ENCODE measurements around the gene KCND3. TPM values are rescaled to one million over a fixed set of nuclear protein-coding genes. Genes with fewer than 3 reads are reported as not detected.

KCND3 gene
- total RNA-seq, 4 donors from 2014 or later: 1.0 to 6.9 (median 3.9) TPM

DNA sequence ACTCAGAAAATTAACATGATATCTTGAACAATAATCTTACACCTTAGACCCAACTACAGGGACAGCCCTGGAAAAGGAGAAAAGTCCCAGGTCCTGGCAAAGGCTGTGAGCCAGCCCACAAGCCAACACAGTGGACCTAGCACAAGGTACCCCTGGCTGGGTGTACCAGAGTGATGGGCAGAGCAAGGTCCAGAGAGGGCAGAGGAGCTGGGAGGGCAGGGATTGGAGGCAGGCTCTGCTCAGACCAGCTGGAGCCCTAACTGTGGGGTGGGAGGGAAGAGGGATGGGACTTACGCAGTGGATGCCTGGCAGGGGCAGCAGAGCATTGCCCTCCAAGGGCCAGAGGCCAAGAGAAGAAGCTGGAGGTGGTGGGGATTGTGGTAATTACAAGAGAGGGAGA, 101.6 kb downstream of the KCND3 start:
- Histone ChIP-seq H3K4me1 (no peaks in the 10 kb centered on the region), H3K27me3 (no peaks in the 10 kb centered on the region), H3K4me3 (no peak overlapping the region), H3K9me3 (no peaks in the 10 kb centered on the region), H3K36me3 (no peaks in the 10 kb centered on the region), H3K27ac (no peak overlapping the region)
- no peak for DNase-seq (ENCODE audit: low spot score in 2 of 2)
- 67 to 70% methylated on average over 1 of the region's 1 CpG for WGBS, 2 donors
- no peak for TF ChIP-seq POLR2A (IDR thresholded peaks at IDR 0.05)
- TF ChIP-seq, protein P1, sequence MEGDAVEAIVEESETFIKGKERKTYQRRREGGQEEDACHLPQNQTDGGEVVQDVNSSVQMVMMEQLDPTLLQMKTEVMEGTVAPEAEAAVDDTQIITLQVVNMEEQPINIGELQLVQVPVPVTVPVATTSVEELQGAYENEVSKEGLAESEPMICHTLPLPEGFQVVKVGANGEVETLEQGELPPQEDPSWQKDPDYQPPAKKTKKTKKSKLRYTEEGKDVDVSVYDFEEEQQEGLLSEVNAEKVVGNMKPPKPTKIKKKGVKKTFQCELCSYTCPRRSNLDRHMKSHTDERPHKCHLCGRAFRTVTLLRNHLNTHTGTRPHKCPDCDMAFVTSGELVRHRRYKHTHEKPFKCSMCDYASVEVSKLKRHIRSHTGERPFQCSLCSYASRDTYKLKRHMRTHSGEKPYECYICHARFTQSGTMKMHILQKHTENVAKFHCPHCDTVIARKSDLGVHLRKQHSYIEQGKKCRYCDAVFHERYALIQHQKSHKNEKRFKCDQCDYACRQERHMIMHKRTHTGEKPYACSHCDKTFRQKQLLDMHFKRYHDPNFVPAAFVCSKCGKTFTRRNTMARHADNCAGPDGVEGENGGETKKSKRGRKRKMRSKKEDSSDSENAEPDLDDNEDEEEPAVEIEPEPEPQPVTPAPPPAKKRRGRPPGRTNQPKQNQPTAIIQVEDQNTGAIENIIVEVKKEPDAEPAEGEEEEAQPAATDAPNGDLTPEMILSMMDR (IDR thresholded peaks at IDR 0.05): no peak
- TF ChIP-seq EP300 (IDR thresholded peaks at IDR 0.05): no peak

DNA sequence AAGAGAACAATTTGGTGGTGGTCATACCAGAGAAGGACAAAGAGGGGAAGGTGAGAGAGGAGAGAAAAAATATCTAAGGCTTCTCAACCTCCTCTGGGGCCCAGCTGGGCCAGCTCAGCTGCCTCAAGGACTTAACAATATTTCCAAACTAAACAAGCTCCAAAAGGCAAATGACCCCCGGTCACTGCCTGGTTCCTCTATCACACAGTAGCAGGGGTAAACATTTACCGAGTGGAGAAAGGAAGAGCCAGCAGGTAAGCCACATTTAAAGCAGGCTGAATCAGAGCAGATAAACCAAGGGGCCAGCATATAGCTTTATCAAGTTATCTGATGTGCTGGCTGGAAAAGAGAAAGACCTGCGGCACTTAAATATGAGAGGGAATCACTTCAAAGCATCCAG, 102.1 kb downstream of the KCND3 start:
- TF ChIP-seq, protein P1 (IDR thresholded peaks at IDR 0.05): no peak
- WGBS, 2 donors: 73 to 75% methylated on average over 3 of the region's 3 CpGs
- Histone ChIP-seq H3K4me3 (no peak overlapping the region), H3K4me1 (no peaks in the 10 kb centered on the region), H3K36me3 (no peaks in the 10 kb centered on the region), H3K9me3 (no peaks in the 10 kb centered on the region), H3K27me3 (no peaks in the 10 kb centered on the region), H3K27ac (no peak overlapping the region)
- DNase-seq (ENCODE audit: low spot score in 2 of 2): no peak

DNA sequence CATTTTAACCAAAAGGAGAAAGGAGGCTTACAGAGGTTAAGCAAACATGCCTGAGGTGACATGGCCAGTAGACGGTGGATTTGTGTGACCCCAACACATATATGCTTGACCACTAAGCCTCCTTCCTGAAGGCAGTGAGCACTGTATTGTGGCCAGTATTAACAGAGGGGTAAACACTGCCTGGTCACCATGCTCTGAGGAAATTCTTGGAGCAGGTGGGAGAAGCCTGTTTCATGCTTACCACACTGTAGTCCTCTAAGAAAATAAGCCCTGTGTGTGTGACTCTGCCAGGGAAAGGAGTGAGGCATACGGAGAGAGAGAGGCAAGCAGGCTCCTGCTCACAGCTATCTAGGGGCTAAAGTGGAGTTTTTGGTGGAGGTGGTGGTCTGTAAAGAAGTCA, 102.7 kb downstream of the KCND3 start:
- no peaks in the 10 kb centered on the region for H3K9me3 ChIP-seq
- H3K27ac ChIP-seq: no peak overlapping the region
- no peak overlapping the region for H3K4me3 ChIP-seq
- TF ChIP-seq, protein P1 (IDR thresholded peaks at IDR 0.05): no peak
- TF ChIP-seq POLR2A (IDR thresholded peaks at IDR 0.05) (no peak), EP300 (IDR thresholded peaks at IDR 0.05) (no peak)
- H3K36me3 ChIP-seq: no peaks in the 10 kb centered on the region
- no peaks in the 10 kb centered on the region for H3K4me1 ChIP-seq
- WGBS, 2 donors: 42 to 46% methylated on average over 2 of the region's 2 CpGs
- DNase-seq (ENCODE audit: low spot score in 2 of 2): no peak
- H3K27me3 ChIP-seq: no peaks in the 10 kb centered on the region

DNA sequence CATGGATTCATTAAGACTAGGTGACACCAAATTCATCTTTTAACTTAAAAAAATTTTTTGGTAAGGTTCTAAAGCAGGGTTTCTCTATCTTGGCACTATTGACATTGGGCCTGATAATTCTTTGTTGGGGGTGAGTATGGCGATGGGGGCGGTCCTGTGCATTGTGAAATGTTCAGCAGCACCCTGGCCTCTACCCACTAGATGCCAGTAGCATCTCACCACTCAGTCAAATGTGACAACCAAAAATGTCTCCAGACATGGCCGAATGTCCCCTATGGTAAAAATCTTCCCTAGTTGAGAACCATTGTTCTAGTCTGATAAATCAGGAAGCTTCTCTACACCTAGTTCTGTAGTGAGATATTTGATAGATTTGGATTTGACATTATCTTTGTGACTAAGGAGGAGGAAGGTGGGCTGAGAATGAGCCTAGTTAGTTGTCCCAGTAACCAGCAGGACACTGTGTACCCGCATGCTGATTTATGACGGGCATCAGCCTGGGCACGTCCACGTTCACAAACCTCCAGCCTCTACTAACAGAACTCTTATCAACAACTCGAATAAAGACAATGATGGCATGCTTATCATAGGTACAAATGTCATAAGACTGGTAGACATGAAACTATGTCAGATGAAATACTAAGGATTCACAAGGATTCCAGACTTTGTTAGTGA, 104.6 kb downstream of the KCND3 start:
- H3K36me3 ChIP-seq: no peaks in the 10 kb centered on the region
- H3K4me1 ChIP-seq: no peaks in the 10 kb centered on the region
- no peak for TF ChIP-seq EP300 (IDR thresholded peaks at IDR 0.05)
- no peak for TF ChIP-seq POLR2A (IDR thresholded peaks at IDR 0.05)
- TF ChIP-seq, protein P1 (IDR thresholded peaks at IDR 0.05): no peak
- DNase-seq (ENCODE audit: low spot score in 2 of 2): no peak
- no peaks in the 10 kb centered on the region for H3K27me3 ChIP-seq
- WGBS, 2 donors: 77 to 86% methylated on average over 8 of the region's 8 CpGs
- H3K27ac ChIP-seq: no peak overlapping the region
- no peak overlapping the region for H3K4me3 ChIP-seq
- H3K9me3 ChIP-seq: no peaks in the 10 kb centered on the region

DNA sequence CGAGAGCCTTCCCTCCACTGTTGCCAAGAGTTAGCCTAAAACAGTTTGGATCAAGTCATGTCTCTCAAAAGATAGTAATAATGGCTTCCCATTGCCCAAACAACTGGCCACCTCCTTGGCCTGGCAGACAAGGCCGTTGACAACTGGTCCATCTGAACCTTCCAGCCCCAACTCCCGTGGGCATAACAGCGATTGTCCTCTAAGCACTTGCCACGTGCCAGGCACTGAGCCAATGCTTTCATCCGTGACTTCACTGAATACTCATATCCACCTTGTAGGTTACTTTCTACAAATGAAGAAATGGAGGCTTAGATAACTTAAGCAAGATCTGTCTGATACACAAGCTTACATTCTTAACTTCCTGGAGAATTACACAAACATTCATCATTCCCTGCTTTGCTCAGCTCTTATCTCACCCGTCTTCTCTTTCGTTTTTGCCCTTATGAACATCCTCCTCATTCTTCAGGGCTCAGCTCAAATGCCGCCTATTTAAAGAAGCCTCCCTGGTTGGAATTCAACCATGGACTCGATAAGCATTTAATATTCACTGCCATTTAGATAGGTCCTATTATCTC, 106.4 kb downstream of the KCND3 start:
- H3K4me3 ChIP-seq: no peak overlapping the region
- 77 to 81% methylated on average over 10 of the region's 10 CpGs for WGBS, 2 donors

More for the DNA sequence above, 106.4 kb downstream of the KCND3 start:
- Histone ChIP-seq H3K4me1 (no peaks in the 10 kb centered on the region), H3K27me3 (peaks cover 0 to 5% of the 10 kb centered on the region in 2 donors), H3K9me3 (no peaks in the 10 kb centered on the region), H3K36me3 (no peaks in the 10 kb centered on the region), H3K27ac (no peak overlapping the region)
- DNase-seq (ENCODE audit: low spot score in 2 of 2): no peak
- TF ChIP-seq, protein P1 (IDR thresholded peaks at IDR 0.05): no peak
- no peak for TF ChIP-seq EP300 (IDR thresholded peaks at IDR 0.05)
- no peak for TF ChIP-seq POLR2A (IDR thresholded peaks at IDR 0.05)

All from tibial nerve (tissue), 4 donors.